HG02885 (cell line): ENCODE data around the gene CYB5B.

Source experiments
- ATAC-seq: cut with Tn5 transposase; IDR thresholded peaks from one replicate; pipeline ENCODE4 v1.9.1; 2021; ENCODE audit warnings: mild to moderate bottlenecking; ENCODE audit not compliant: unreplicated experiment, poor library complexity

CYB5B gene

DNA sequence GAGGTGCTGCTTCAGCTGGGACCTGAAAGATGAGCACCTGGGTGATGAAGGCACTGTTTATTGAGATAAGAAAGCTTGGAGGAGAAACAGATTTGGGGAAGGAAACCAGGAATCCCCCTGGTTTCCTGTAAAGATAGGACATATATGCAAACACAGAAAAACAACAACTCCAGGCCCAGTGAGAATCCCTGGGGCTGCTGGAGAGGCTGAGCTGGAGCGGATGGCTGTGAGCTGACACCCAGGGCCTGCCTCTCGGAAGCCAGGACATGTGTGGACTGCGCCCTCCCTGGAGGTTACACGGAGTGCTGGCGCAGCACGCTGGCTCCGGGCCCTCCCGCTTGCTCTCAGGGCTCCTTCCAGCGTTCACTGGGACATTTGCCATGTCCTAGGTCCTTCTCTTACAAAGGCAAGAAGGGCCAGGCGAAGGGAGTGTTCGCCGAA lies 57.5 kb downstream of the CYB5B start:
- no peak for ATAC-seq

- ATAC-seq = no peak
These were observed 58.1 kb downstream of the CYB5B start for GRCh38 chr16:69482410-69482991.

- ATAC-seq = no peak
These were observed 59.2 kb downstream of the CYB5B start for GRCh38 chr16:69483611-69484010.

DNA sequence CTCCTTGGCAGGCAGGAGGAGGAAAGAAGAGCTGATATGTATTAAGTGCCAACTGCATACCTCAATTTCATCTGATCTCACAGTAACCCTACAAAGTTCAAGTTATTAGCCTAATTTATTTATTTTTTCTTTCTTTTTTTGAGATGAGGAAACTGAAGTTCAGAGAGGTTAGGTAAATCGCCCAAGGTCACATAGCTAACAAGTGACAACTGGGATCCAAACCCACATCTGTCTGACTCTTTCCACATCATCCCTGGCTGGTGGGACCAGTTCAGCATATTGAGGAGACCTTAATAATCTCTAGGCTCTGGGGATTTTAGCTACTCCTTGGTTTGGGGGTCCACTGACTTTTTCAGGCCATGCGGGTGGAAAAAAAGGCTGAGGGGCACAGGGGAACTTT lies 60.9 kb downstream of the CYB5B start:
- ATAC-seq = no peak

DNA sequence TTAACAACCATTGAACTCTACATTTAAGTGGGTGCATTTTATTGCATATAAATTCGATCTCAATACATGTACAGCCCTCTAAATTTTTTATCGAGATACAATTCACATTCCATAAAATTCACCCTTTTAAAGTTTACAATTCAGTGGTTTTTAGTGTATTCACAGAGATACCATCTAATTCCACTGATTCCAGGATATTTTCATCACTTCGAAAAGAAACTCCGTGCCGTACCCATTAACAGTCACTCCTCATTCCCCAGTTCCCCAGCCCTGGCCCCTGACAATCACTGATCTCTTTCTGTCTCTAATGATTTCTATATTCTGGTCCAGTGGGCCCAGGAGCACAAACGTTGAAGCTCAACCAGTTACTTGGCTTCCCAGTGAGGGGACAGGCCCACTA lies 61.4 kb downstream of the CYB5B start:
- ATAC-seq = no peak

DNA sequence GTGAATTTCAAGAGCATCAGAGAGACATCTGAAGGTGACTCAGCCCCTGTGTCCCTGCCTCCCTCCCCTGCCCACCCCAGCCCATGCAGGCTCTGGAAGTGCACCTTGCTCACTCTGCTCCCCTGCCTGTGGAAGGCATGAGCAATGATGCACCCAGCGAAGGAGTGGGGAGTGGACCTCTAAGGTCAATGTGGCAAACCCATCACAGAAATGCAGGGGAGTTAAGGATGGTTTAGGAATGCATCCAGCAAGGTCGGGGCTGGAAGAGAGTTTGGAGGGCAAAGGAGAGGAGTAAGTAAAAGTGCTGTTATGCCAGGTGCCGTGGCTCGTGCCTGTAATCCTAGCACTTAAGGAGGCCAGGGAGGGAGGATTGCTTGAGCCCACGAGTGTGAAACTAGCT lies 61.9 kb downstream of the CYB5B start:
- ATAC-seq = no peak

GRCh38 chr16:69486724-69487123 lies 62.3 kb downstream of the CYB5B start:
- no peak for ATAC-seq

DNA sequence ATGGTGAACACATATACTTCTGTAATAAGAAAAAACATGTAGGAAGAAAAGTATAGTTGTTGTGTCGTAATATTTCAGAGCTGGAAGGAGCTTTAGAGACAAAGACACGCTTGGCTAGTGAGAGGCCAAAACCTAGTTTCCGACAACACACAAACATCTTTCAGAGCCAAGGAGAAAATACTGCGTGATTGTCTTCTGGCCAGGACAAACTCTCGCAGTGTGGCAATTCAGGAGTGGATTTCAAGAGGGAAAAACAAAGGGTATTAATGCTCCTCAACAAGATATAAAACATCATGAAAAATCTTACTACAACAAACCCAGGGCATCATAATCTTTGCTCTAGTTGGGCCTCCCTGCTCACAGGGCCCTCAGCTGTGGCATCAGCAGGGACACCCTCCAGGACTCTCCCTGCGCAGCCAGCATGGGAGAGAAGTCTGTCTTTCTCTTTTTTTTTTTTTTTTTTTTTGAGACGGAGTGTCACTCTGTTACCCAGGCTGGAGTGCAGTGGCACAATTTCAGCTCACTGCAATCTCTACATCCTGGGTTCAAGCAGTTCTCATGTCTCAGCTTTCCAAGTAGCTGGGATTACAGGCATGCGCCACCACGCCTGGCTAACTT lies 66.4 kb downstream of the CYB5B start:
- no peak for ATAC-seq

- no peak for ATAC-seq
These were observed 70.6 kb downstream of the CYB5B start for GRCh38 chr16:69494991-69495392.

- no peak for ATAC-seq
These were observed 71.4 kb downstream of the CYB5B start for GRCh38 chr16:69495821-69496220.

- ATAC-seq = no peak
These were observed 72.0 kb downstream of the CYB5B start for GRCh38 chr16:69496376-69496775.

GRCh38 chr16:69496896-69497295 lies 72.5 kb downstream of the CYB5B start:
- no peak for ATAC-seq

DNA sequence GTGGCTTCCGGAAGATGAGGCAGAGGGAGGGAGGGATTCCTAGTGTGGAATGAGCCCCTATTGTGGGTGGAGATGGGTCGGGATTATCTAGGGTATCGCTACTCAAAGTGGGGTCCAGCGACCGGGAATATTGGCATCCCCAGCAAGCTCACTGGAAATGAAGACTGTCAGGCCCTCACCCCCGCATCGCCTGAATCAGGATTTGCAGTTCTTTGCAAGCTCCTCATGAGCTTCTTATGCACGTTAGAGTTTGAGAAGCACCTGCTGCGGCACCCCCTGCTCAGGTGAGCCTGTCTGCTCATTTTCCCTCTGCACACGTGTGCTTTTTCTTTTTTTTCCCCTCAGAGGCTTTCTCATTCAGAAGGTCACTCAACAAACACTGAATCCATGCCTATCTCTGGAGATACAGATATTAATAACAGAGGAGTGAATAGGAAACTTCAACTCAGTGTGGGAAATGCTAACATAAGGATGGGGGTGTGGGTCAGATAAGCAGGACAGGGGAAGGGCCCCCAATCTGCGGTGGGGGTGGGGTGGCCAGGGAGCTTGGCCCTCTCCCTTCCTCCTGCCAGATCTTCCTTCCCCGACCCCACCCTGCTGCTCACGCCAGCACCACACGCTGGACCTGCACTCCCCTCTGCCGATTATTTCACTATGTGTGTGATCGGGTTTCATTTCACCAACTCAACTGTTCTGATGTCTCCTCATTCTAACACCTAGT lies 73.6 kb downstream of the CYB5B start:
- no peak for ATAC-seq

DNA sequence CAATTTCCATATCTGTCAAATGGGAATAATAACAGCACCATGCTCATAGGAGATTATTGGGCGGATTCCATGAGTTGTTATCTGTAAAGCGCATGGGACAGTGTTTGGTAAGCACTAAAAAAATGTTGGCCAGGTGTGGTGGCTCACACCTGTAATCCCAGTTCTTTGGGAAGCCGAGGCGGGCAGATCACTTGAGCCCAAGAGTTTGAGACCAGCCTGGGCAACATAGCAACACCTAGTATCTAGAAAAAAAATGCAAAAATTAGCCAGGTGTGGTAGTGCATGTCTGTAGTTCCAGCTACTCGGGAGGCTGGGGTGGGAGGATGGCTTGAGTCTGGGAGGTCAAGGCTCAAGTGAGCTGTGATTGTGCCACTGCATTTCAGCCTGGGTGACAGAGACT lies 74.5 kb downstream of the CYB5B start:
- no peak for ATAC-seq

GRCh38 chr16:69499541-69500230 lies 75.3 kb downstream of the CYB5B start:
- no peak for ATAC-seq

- no peak for ATAC-seq
These were observed 76.1 kb downstream of the CYB5B start for GRCh38 chr16:69500496-69500895.

DNA sequence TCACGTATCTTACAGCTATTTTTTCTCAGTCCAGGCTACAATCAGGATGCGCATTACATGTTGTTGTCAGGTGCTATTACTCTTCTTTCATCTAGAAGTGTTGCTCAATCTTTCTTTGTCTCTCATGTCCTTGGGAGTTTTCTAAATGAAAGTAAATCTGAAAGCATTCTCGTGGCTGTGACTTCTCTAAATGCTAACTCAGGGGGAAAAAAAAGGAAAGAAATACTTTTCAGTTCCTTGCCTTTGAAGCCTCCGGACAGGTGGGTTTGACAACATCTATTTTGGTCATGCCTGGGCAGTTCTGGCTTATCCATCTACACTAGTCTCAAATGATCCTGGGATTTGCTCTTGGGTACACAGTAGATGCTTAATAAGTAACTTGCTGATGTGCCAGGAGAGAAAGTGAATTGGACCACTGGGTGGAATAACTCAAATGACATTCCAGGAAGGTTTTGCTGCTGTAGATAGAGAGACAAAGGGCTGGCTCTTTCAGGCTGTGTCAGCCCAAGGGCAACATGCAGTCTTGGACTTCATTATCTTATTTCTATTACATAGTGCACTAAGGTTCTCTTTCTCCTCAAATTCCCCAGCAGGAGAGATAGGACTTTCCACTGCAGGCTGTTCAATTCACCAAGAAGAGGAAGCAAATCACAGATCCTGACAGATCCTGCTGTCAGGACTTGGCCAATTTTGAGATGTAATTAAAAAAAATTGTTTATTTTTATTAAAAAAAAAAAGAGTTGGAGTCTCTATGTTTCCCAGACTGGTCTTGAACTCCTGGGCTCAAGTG lies 77.7 kb downstream of the CYB5B start:
- ATAC-seq = no peak

GRCh38 chr16:69503244-69503643 lies 78.8 kb downstream of the CYB5B start:
- ATAC-seq = no peak

DNA sequence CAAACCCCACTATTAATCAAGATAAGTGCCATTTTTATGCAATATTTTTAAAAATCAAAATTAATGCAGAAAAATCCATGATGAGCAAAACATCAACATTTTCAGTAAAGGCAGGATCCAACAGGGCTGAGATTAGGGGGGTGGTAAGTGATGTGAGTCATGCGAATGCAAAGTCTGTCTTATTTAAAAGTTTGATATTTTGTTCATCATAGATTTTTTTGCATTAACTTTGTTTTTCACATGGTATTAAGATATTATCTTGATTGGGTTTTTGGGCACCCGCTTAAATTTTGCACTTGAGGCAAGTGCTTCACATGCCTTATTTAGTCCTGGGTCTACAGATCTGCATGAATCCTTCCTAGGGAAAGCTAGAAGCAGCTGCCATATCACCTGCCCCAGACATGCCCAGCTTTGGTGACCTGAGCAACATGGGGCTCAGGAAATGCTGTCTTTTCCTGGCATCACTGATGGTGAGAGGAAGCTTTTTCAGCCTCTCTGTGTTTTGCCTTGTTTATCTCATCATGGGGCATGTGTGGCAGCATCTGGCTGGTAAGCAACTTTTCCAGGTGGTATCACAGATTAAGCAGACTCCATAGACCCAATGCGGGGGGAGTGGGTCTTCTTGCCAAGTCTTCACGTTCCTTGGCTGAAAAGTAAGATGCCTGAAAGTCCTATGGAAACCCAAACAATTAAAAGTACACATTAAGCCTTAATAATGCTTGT lies 83.8 kb downstream of the CYB5B start:
- ATAC-seq = no peak

- ATAC-seq = no peak
These were observed 84.7 kb downstream of the CYB5B start for GRCh38 chr16:69509125-69509524.
